Right lobe of liver (tissue), 6 donors: ENCODE results near the gene SYT14. TPM values are rescaled to one million over a fixed set of nuclear protein-coding genes. Genes with fewer than 3 reads are reported as not detected.

Experiments used
- ATAC-seq, 4 donors: fragments of 200-7000 bp; cut with Tn5 transposase; one replicate each; pipeline ENCODE4 v1.9.1; 2020; ENCODE audit warnings: mild to moderate bottlenecking in 4 of 4, moderate library complexity in 4 of 4
- DNase-seq, 3 donors: peaks; one replicate each; pipeline ENCODE4 v3.0.0-alpha.2; 2020
- H3K27ac ChIP-seq, 3 donors: fragments of 200-600 bp; one replicate each; pipeline ENCODE4 v1.8.0; 2022
- H3K27me3 ChIP-seq, 2 donors: fragments of 200-600 bp; one replicate each; pipeline ENCODE4 v1.8.0; 2022
- H3K36me3 ChIP-seq, 4 donors: fragments of 200-600 bp; sonication (generic) in 1 of 4; one replicate each; pipeline versions ENCODE4 v1.5.1 to v1.8.0; 2017 to 2022; ENCODE audit warnings: control low read depth in 1 of 4
- H3K4me1 ChIP-seq, 4 donors: fragments of 200-600 bp; sonication (generic) in 1 of 4; one replicate each; pipeline versions ENCODE4 v1.5.1 to v1.8.0; 2017 to 2022; ENCODE audit warnings: control low read depth in 1 of 4
- H3K4me3 ChIP-seq, 3 donors: fragments of 200-600 bp; one replicate each; pipeline ENCODE4 v1.8.0; 2022
- H3K9me3 ChIP-seq, 4 donors: fragments of 200-600 bp; sonication (generic) in 1 of 4; one replicate each; pipeline versions ENCODE4 v1.5.1 to v1.8.0; 2017 to 2022; ENCODE audit warnings: control low read depth in 1 of 4
- CTCF ChIP-seq, 4 donors: fragments of 200-600 bp in 3 of 4; fragments of 450-650 bp in 1 of 4; IDR thresholded peaks; one replicate each; pipeline versions ENCODE4 v1.5.1 to v1.8.0; 2016 to 2022; ENCODE audit warnings: antibody characterized with exemption in 4 of 4, mild to moderate bottlenecking in 2 of 4
- POLR2A ChIP-seq: fragments of 450-650 bp; IDR thresholded peaks from one replicate; pipeline ENCODE4 v1.6.1; 2017; ENCODE audit warnings: antibody characterized with exemption, mild to moderate bottlenecking
- WGBS: methylation state at CpG from one replicate; pipeline ENCODE4 v1.1.6; 2018; ENCODE audit warnings: low coverage, low lambda C conversion rate; ENCODE audit not compliant: insufficient coverage; ENCODE audit errors: missing lambda C conversion rate; 5-methylcytosine and 5-hydroxymethylcytosine counted together
- intact Hi-C, 2 donors: fragments of 100-400 bp; cut with DNase I; formaldehyde crosslinking; loops; one replicate each; pipeline versions ENCODE4 v1.11.2 to v1.14.1; 2022
- total RNA-seq, 6 experiments: library from RNA; depleted of rRNA in 2 of 6; stranded (reverse); fragments of >200 nt in 2 of 6; fragmentation: NEBNext Ultra II Directional in 3 of 6; extraction: Animal tissue kit (Norgen Biotek cat#: 25700) in 3 of 6; gene quantifications; one replicate each; pipeline versions ENCODE4 v1.1.0 to v1.2.4, GENCODE V29; 2016 to 2023
- donor health status: DM: no; HTN: yes; CAD: no.
- donor health status: DM: no; HTN: no; CAD: no.
- donor health status: DM: no; HTN: no; CAD: no.
- donor health status: DM: no; HTN: yes; CAD: no.
- donor health status: DM: no; HTN: yes; CAD: no.

SYT14 gene
- total RNA-seq, 6 experiments from 2014 or later: not detected

- DNase-seq: no peak
- no peaks in the 10 kb centered on the region for H3K27me3 ChIP-seq
- no peak overlapping the region for H3K27ac ChIP-seq
- intact Hi-C loops: no loop called here
- no peak overlapping the region for H3K4me3 ChIP-seq
- no peaks in the 10 kb centered on the region for H3K9me3 ChIP-seq
- H3K4me1 ChIP-seq: no peaks in the 10 kb centered on the region
- TF ChIP-seq POLR2A (no peak), CTCF (IDR thresholded peaks at IDR 0.05) (no peak)
- no peaks in the 10 kb centered on the region for H3K36me3 ChIP-seq
- ATAC-seq: no peak
These were observed 179.2 kb downstream of the SYT14 start for GRCh38 chr1:210117198-210117597.

- ATAC-seq: no peak
- intact Hi-C loops: no loop called here
These were observed 179.7 kb downstream of the SYT14 start for GRCh38 chr1:210117681-210118170.

GRCh38 chr1:210123383-210123782 lies 185.4 kb downstream of the SYT14 start:
- Histone ChIP-seq H3K27me3 (no peaks in the 10 kb centered on the region), H3K36me3 (no peaks in the 10 kb centered on the region), H3K4me1 (no peaks in the 10 kb centered on the region), H3K9me3 (no peaks in the 10 kb centered on the region), H3K27ac (no peak overlapping the region), H3K4me3 (no peak overlapping the region)
- intact Hi-C loops: no loop called here
- no peak for ATAC-seq
- WGBS: 17% methylated on average over 1 of the region's 1 CpG
- TF ChIP-seq POLR2A: no peak
- TF ChIP-seq CTCF (IDR thresholded peaks at IDR 0.05): no peak
- DNase-seq: no peak

More at GRCh38 chr1:210117681-210118170, 179.7 kb downstream of the SYT14 start:
- Histone ChIP-seq H3K4me1 (no peaks in the 10 kb centered on the region), H3K36me3 (no peaks in the 10 kb centered on the region), H3K4me3 (no peak overlapping the region), H3K9me3 (no peaks in the 10 kb centered on the region), H3K27me3 (no peaks in the 10 kb centered on the region), H3K27ac (no peak overlapping the region)
- TF ChIP-seq POLR2A (no peak), CTCF (IDR thresholded peaks at IDR 0.05) (no peak)
- DNase-seq: no peak

- Histone ChIP-seq H3K27ac (no peak overlapping the region), H3K36me3 (no peaks in the 10 kb centered on the region), H3K27me3 (no peaks in the 10 kb centered on the region), H3K9me3 (no peaks in the 10 kb centered on the region), H3K4me3 (no peak overlapping the region), H3K4me1 (no peaks in the 10 kb centered on the region)
- ATAC-seq (no peak), DNase-seq (no peak)
- WGBS: 32% methylated on average over 2 of the region's 2 CpGs
- TF ChIP-seq CTCF (IDR thresholded peaks at IDR 0.05): no peak
- TF ChIP-seq POLR2A: no peak
- intact Hi-C loops: no loop called here
These were observed 186.0 kb downstream of the SYT14 start for GRCh38 chr1:210123924-210124589.

GRCh38 chr1:210124736-210125135 lies 186.7 kb downstream of the SYT14 start:
- DNase-seq (no peak), ATAC-seq (no peak)
- intact Hi-C loops: no loop called here
- Histone ChIP-seq H3K27ac (no peak overlapping the region), H3K36me3 (no peaks in the 10 kb centered on the region), H3K9me3 (no peaks in the 10 kb centered on the region), H3K4me1 (no peaks in the 10 kb centered on the region), H3K27me3 (no peaks in the 10 kb centered on the region), H3K4me3 (no peak overlapping the region)
- 52% methylated on average over 2 of the region's 2 CpGs for WGBS
- TF ChIP-seq CTCF (IDR thresholded peaks at IDR 0.05) (no peak), POLR2A (no peak)
